Activated CD4-positive, alpha-beta T cell treated with anti-CD3 and anti-CD28 coated beads for 48 hours (primary cell): ENCODE measurements around the gene ATP6V0C.

Experiments
- DNase-seq: peaks from one replicate; pipeline ENCODE4 v3.0.0-alpha.2; 2020

ATP6V0C gene

GRCh38 chr16:2512735-2513404 lies 882 bp upstream of the ATP6V0C start:
- no peak for DNase-seq

- DNase-seq: peak; percentile 49
Measured at GRCh38 chr16:2514333-2515179, 804 bp downstream of the ATP6V0C start.

- no peak for DNase-seq
Measured at GRCh38 chr16:2515180-2515851, 1.6 kb downstream of the ATP6V0C start.

- DNase-seq: no peak
Measured at GRCh38 chr16:2516391-2517240, 2.9 kb downstream of the ATP6V0C start.

GRCh38 chr16:2517954-2518605 lies 4.3 kb downstream of the ATP6V0C start:
- no peak for DNase-seq

GRCh38 chr16:2518823-2519710 lies 5.3 kb downstream of the ATP6V0C start:
- DNase-seq: no peak

- DNase-seq: no peak
Measured at GRCh38 chr16:2519711-2520080, 5.9 kb downstream of the ATP6V0C start.

- peak; percentile 94 for DNase-seq
Measured at GRCh38 chr16:2520097-2520783, 6.5 kb downstream of the ATP6V0C start, which contains the start of gene AMDHD2. Gene AMDHD2, plus strand, starts transcription at chr16:2520371. Its CDS starts 88 bp downstream, at chr16:2520459.

GRCh38 chr16:2520784-2521531 lies 7.2 kb downstream of the ATP6V0C start:
- DNase-seq: peak; percentile 64

GRCh38 chr16:2523801-2524231 lies 10.1 kb downstream of the ATP6V0C start:
- no peak for DNase-seq

GRCh38 chr16:2524339-2524938 lies 10.7 kb downstream of the ATP6V0C start:
- DNase-seq: no peak

GRCh38 chr16:2526135-2526534 lies 12.4 kb downstream of the ATP6V0C start:
- DNase-seq: no peak

GRCh38 chr16:2527071-2527783 lies 13.5 kb downstream of the ATP6V0C start:
- no peak for DNase-seq

- DNase-seq: no peak
Measured at GRCh38 chr16:2527784-2528100, 14.0 kb downstream of the ATP6V0C start.

GRCh38 chr16:2528161-2529060 lies 14.7 kb downstream of the ATP6V0C start:
- DNase-seq: no peak

- no peak for DNase-seq
Measured at GRCh38 chr16:2529061-2529931, 15.5 kb downstream of the ATP6V0C start.
